ENCODE measurements around the gene MAP1A. TPM values are rescaled to one million over a fixed set of nuclear protein-coding genes. Genes with fewer than 3 reads are reported as not detected.

The MAP1A gene
- under 1 TPM in 3 of 6 donors, not detected in 3; 0.03 to 0.29 (median 0.05) TPM for polyA plus RNA-seq (ENCODE audit: low read depth in 6 of 6)

DNA sequence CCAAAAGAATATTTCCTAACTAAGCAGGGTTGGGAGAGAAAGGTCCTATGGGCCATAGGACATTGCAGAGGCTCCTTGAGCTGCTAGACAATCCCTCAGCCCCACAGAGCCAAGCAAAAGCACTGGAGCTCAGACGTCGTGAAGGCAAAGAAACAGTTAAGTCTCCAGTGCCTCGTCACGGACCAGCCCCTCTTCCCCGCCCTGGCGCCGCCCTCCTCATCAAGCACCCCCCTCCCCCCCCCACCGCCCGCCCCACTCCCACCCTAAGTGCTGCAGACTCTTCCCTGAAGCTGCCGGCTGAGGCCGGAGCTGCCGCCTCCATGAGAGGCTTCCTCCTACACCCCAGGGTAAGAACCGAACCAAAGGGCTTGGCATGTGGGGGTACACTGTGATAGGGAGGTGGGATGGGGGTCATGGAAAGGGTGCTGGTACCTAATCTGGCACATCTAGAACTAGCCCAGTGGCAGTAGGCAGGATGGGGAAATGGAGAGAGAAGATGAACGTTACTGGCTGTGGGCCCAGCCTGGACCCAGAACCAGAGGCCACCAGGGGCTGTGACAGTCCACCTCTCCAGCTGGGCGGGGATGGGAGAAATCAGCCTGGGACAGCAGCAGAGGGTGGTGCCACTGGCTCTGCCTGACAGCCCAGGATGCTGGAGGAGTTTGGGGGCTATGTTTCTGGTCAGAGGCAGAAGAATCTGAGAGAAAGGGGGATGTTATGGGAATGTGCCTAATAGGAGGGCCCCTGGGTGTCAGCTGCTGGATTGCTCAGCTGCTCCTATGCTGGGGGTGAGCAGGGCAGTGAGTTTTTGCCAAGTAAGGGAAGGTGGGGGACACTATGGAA, at the start of gene MAP1A:
Gene MAP1A (plus strand): TSS at position 255 of the 843 bp plus-strand sequence. CDS start 3,866 bp downstream, outside the sequence.
- DNase-seq, result no peak
- peak within 1 kb of the TSS in 5 of 6 donors; percentile 57 to 94 (median 60) for H3K27ac Mint-ChIP-seq
- no peaks in the 10 kb centered on the region for H3K9me3 Mint-ChIP-seq
- ATAC-seq (ENCODE audit: low read depth in 2 of 2), result peak; percentile 15 to 19
- H3K36me3 Mint-ChIP-seq, result no peaks in the 10 kb centered on the region
- peak within 1 kb of the TSS in 7 of 8 donors; percentile 72 to 86 (median 80) for H3K4me3 Mint-ChIP-seq
- H3K4me1 Mint-ChIP-seq, result peaks cover 21 to 25% (median 24%) of the 10 kb centered on the region in 3 donors
- peaks cover 26 to 44% (median 27%) of the 10 kb centered on the region in 3 donors for H3K27me3 Mint-ChIP-seq

DNA sequence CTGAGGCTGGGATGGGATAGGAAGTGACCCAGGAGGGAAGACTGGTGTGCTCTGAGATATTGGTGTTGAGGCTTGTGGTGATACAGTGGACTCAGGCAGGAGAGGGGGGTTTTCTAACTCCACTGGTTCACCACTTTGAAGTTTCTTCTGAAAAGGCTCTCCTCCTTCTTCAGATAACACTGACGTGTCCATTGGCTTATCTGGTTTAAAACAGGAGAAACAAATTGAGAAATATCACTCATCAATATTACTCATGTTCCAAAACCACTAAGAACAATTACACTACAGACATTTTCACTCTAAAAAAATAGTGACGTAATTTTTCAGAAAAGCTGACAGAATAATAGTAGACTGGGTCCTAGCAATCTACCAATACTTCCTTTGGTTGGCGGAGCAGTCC, 47.5 kb upstream of the MAP1A start:
- DNase-seq (no peak), ATAC-seq (ENCODE audit: low read depth in 2 of 2) (no peak)
- H3K27me3 Mint-ChIP-seq, result no peaks in the 10 kb centered on the region
- H3K4me1 Mint-ChIP-seq, result no peaks in the 10 kb centered on the region
- peaks cover 22 to 30% of the 10 kb centered on the region in 2 donors for H3K36me3 Mint-ChIP-seq
- no peaks in the 10 kb centered on the region for H3K9me3 Mint-ChIP-seq
- H3K4me3 Mint-ChIP-seq, result no peak overlapping the region
- H3K27ac Mint-ChIP-seq, result peak overlapping the region in 1 of 6 donors; percentile 53

DNA sequence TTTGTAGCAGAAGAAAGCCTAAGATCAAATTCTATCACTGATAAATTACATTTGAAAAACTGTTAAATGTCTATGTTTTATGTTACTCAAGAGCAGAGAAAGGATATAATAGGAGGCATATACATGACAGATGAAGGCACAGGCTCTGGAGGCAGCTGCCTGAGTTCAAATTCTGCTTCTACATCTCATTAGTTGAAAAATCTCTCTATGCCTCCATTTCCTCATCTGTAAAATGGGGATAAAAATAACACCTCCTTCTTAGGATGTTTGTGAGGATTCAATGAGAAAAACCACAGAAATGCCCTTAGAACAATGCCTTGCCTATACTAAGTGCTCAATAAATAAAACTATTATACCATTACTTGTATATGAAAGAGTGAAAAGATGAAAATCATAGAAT, 45.4 kb upstream of the MAP1A start:
- no peaks in the 10 kb centered on the region for H3K27me3 Mint-ChIP-seq

GRCh38 chr15:43473885-43474284, 43.5 kb upstream of the MAP1A start:
- Mint-ChIP-seq H3K4me1 (no peaks in the 10 kb centered on the region), H3K36me3 (peaks cover 29 to 49% of the 10 kb centered on the region in 2 donors), H3K27ac (no peak overlapping the region), H3K9me3 (no peaks in the 10 kb centered on the region), H3K27me3 (no peaks in the 10 kb centered on the region), H3K4me3 (no peak overlapping the region)
- DNase-seq, result no peak
- no peak for ATAC-seq (ENCODE audit: low read depth in 2 of 2)

More for the DNA sequence above, 45.4 kb upstream of the MAP1A start:
- DNase-seq (no peak), ATAC-seq (ENCODE audit: low read depth in 2 of 2) (no peak)
- Mint-ChIP-seq H3K36me3 (peaks cover 10 to 33% of the 10 kb centered on the region in 2 donors), H3K9me3 (no peaks in the 10 kb centered on the region), H3K4me1 (no peaks in the 10 kb centered on the region), H3K27ac (no peak overlapping the region), H3K4me3 (no peak overlapping the region)

- H3K4me3 Mint-ChIP-seq, result peak overlapping the region in 1 of 8 donors; percentile 22
- H3K4me1 Mint-ChIP-seq, result peaks cover 9 to 15% (median 9%) of the 10 kb centered on the region in 3 donors
- DNase-seq (peak; percentile 9), ATAC-seq (ENCODE audit: low read depth in 2 of 2) (no peak)
- no peaks in the 10 kb centered on the region for H3K27me3 Mint-ChIP-seq
- H3K36me3 Mint-ChIP-seq, result peaks cover 8 to 16% of the 10 kb centered on the region in 2 donors
- peak overlapping the region in 1 of 6 donors; percentile 71 for H3K27ac Mint-ChIP-seq
- H3K9me3 Mint-ChIP-seq, result no peaks in the 10 kb centered on the region
These were observed 33.9 kb upstream of the MAP1A start for GRCh38 chr15:43483297-43484128.

GRCh38 chr15:43484455-43484854, 33.0 kb upstream of the MAP1A start:
- Mint-ChIP-seq H3K27ac (peak overlapping the region in 2 of 6 donors; percentile 1 to 21), H3K4me3 (no peak overlapping the region), H3K36me3 (peaks cover 0 to 7% of the 10 kb centered on the region in 2 donors), H3K27me3 (no peaks in the 10 kb centered on the region), H3K4me1 (peaks cover 12 to 21% (median 16%) of the 10 kb centered on the region in 3 donors), H3K9me3 (no peaks in the 10 kb centered on the region)
- no peak for ATAC-seq (ENCODE audit: low read depth in 2 of 2)
- DNase-seq, result no peak

DNA sequence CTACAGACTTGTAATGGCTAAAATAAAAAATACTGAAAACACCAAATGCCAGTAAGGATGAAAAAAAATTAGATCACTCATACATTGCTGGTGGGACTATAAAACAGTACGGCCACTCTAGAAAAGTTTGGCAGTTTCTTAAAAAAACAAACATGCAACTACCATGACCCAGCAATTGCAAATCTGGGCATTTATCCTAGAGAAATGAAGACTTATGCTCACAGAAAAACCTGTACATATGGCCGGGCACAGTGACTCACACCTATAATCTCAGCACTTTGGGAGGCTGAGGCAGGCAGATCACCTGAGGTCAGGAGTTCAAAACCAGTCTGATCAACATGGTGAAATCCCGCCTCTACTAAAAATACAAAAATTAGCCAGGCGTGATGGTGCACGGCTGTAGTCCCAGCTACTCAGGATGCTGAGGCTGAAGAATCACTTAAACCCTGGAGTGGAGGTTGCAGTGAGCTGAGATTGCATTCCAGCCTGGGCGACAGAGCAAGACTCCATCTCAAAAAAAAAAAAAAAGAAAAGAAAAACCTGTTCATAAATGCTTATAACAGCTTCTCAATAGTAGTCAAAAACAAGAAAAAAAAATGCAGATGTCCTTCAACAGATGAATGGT, 30.0 kb upstream of the MAP1A start:
- H3K36me3 Mint-ChIP-seq, result no peaks in the 10 kb centered on the region
- H3K4me1 Mint-ChIP-seq, result peaks cover 21 to 30% (median 24%) of the 10 kb centered on the region in 3 donors
- no peak for DNase-seq
- no peaks in the 10 kb centered on the region for H3K9me3 Mint-ChIP-seq
- H3K27ac Mint-ChIP-seq, result no peak overlapping the region
- peak overlapping the region in 1 of 8 donors; percentile 51 for H3K4me3 Mint-ChIP-seq
- ATAC-seq (ENCODE audit: low read depth in 2 of 2), result no peak
- H3K27me3 Mint-ChIP-seq, result no peaks in the 10 kb centered on the region

DNA sequence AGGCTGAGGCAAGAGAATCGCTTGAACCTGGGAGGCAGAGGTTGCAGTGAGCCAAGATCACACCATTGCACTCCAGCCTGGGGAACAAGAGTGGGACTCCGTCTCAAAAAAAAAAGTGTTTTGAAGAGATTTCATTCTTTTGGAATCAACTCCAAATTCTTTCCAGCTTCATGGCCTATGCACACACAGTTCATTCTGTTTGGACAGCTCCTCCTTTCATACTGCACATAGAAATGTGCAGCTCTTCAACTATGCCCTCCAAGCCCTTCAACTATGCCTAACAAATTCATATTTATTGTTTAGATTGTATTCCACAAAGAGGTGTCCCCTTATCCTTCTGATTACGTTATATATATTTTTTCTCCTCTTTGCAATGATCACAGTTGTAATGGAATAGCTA, 28.6 kb upstream of the MAP1A start:
- Mint-ChIP-seq H3K4me3 (peak overlapping the region in 1 of 8 donors; percentile 17), H3K27ac (peak overlapping the region in 1 of 6 donors; percentile 47), H3K4me1 (peaks cover 26 to 36% (median 28%) of the 10 kb centered on the region in 3 donors), H3K9me3 (no peaks in the 10 kb centered on the region), H3K27me3 (no peaks in the 10 kb centered on the region), H3K36me3 (peaks cover 0 to 8% of the 10 kb centered on the region in 2 donors)
- no peak for ATAC-seq (ENCODE audit: low read depth in 2 of 2)
- DNase-seq, result no peak

GRCh38 chr15:43489191-43489590, 28.2 kb upstream of the MAP1A start:
- peak overlapping the region in 1 of 8 donors; percentile 44 for H3K4me3 Mint-ChIP-seq

DNA sequence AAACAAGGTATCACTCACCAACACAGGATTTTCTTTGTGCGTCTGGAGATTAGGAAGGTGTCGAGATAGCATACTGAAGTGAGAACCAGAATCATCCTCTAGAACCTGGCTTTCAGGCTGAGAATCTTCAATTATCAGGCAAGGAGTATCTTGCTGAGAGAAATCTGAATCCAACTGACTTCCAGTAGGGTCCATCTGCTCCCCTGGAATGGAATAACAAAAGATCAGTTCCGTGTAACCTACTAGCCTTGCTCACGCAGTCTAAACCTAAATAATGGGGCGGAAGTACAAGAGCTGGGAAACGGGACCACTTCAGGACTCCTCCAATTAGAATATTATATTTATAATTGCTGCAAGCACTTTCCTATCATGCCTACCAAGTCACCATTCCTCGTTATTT, 25.1 kb upstream of the MAP1A start:
- Mint-ChIP-seq H3K4me1 (peaks cover 20 to 30% (median 20%) of the 10 kb centered on the region in 3 donors), H3K4me3 (peak overlapping the region; percentile 86 to 100 (median 96)), H3K36me3 (peaks cover 0 to 8% of the 10 kb centered on the region in 2 donors), H3K27me3 (no peaks in the 10 kb centered on the region), H3K27ac (peak overlapping the region; percentile 94 to 99 (median 98)), H3K9me3 (no peaks in the 10 kb centered on the region)
- DNase-seq (no peak), ATAC-seq (ENCODE audit: low read depth in 2 of 2) (no peak)

More at GRCh38 chr15:43489191-43489590, 28.2 kb upstream of the MAP1A start:
- H3K27me3 Mint-ChIP-seq, result no peaks in the 10 kb centered on the region
- no peaks in the 10 kb centered on the region for H3K9me3 Mint-ChIP-seq
- H3K36me3 Mint-ChIP-seq, result peaks cover 0 to 8% of the 10 kb centered on the region in 2 donors
- H3K4me1 Mint-ChIP-seq, result peaks cover 24 to 36% (median 26%) of the 10 kb centered on the region in 3 donors
- ATAC-seq (ENCODE audit: low read depth in 2 of 2) (no peak), DNase-seq (no peak)
- peak overlapping the region in 1 of 6 donors; percentile 47 for H3K27ac Mint-ChIP-seq

DNA sequence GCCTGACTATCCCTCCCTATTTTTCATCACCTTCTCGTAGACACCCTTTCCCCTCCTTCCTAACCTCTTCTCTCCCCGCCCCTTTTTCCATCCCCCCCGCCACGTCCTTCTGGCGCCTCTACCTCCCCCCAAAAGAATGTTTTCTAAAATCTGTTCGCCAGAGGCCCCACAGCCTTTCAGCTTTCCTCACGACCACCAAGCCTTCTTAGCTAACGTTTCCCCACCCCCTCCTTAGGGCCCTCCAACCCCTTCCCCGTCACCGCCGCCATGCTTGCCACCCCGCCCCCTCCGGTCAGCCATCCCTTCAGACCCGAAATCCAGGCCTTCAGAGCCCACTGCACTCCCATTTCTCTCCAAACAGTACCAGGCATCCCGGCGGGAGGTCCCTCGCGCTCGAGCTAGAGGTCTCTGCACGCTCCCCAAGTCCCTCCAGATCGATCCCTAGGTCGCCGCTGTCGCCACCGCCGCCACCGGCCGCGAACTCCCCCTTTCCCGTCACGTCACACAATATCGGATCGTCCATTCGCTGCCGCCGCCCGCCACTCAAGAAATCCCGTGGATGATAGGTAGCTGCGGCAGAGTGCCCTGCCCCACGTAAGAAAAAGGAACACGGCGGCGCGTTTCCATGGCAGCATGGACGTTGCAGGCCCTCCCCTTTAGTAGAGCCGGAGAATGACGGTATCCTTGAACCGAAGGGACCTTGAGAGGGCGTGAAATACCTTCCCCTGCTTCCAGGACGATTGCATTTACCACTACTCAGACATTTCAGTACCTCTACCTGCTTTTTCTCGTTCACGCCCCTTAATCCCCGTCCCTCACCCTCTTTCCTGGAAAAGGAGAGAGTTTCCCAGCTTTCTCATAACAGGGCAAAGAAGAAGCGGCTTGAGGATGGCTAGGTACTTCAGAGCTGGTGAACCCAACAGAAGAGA, 24.5 kb upstream of the MAP1A start, which contains the start of gene TP53BP1:
Gene TP53BP1 (minus strand): TSS at position 484 of the 929 bp plus-strand sequence. CDS start 113 bp downstream, at position 371.
- Mint-ChIP-seq H3K27ac (peak within 1 kb of the TSS; percentile 94 to 99 (median 98)), H3K27me3 (no peaks in the 10 kb centered on the region)

More for the DNA sequence above, 24.5 kb upstream of the MAP1A start, which contains the start of gene TP53BP1:
- Mint-ChIP-seq H3K9me3 (no peaks in the 10 kb centered on the region), H3K4me1 (peaks cover 20 to 30% (median 20%) of the 10 kb centered on the region in 3 donors), H3K36me3 (peaks cover 0 to 8% of the 10 kb centered on the region in 2 donors), H3K4me3 (peak within 1 kb of the TSS; percentile 86 to 100 (median 96))
- DNase-seq (peak; percentile 94), ATAC-seq (ENCODE audit: low read depth in 2 of 2) (peak; percentile 96 to 99)

Data from naive B cell (primary cell).